Measurements from ENCODE around the gene CMTM2.

DNA sequence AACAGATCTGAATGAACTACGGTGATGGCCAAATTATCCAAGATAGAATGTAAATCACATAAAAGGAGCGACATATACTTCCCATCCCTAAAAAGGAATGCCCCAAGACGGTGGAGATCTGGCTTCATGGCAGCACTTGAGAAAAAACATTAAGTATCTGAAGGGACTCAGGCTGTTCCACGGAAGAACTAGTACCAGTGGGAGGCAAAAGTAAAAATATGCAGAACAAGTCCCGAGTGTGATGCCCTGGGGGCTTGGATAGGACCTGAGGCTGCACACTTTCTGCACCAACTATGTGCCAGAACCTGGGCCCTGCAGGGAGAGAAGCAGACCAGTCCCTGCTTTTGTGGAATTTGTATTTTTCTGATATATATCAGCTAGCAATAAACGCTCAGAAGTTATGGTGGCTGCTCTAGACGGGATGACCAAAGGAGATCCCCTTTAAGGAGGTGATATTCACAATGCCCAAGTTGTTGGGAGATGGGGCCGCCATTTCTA, 27.4 kb upstream of the CMTM2 start:
- TF ChIP-seq, protein P1, sequence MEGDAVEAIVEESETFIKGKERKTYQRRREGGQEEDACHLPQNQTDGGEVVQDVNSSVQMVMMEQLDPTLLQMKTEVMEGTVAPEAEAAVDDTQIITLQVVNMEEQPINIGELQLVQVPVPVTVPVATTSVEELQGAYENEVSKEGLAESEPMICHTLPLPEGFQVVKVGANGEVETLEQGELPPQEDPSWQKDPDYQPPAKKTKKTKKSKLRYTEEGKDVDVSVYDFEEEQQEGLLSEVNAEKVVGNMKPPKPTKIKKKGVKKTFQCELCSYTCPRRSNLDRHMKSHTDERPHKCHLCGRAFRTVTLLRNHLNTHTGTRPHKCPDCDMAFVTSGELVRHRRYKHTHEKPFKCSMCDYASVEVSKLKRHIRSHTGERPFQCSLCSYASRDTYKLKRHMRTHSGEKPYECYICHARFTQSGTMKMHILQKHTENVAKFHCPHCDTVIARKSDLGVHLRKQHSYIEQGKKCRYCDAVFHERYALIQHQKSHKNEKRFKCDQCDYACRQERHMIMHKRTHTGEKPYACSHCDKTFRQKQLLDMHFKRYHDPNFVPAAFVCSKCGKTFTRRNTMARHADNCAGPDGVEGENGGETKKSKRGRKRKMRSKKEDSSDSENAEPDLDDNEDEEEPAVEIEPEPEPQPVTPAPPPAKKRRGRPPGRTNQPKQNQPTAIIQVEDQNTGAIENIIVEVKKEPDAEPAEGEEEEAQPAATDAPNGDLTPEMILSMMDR (IDR thresholded peaks at IDR 0.05), result no peak
- TF ChIP-seq POLR2A (IDR thresholded peaks at IDR 0.05), result no peak
